Activated effector memory CD4-positive, alpha-beta T cell treated with anti-CD3 and anti-CD28 coated beads, Interleukin-2, amount 50 U/mL, for 16 hours (primary cell): ENCODE results near the gene OR5K3.
"Not testable (repeated sequence)": the region's sequence is repeated elsewhere in the genome, so short reads cannot be mapped to it uniquely, and the experiment has no call there.

Experiments used
- DNase-seq: peaks from one replicate; pipeline ENCODE4 v3.0.0-alpha.2; 2020

Gene OR5K3, protein sequence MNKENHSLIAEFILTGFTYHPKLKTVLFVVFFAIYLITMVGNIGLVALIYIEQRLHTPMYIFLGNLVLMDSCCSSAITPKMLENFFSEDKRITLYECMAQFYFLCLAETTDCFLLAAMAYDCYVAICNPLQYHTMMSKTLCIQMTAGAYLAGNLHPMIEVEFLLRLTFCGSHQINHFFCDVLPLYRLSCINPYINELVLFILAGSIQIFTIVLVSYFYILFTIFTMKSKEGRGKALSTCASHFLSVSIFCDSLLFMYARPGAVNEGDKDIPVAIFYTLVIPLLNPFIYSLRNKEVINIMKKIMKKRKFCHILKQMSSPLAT

DNA sequence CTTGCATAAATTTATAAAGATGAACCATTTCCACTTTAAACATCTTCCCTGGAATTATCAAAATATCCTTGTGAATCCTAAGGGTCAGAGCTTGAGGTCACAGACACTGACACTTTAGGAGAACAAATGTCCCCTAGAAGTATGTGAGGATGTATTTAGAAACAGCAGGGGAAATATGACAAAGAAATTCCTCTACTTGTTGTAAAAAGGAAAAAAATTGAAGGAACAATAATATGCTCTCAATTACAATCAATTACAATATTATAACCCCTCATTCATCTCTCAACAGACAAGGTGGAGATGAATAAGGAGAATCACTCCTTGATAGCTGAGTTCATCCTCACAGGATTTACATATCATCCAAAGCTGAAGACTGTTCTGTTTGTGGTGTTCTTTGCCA lies at the start of gene OR5K3:
Gene OR5K3 (plus strand): TSS at position 301 of the 400 bp plus-strand sequence. CDS start 0 bp downstream, at position 301.
- DNase-seq: no peak

DNA sequence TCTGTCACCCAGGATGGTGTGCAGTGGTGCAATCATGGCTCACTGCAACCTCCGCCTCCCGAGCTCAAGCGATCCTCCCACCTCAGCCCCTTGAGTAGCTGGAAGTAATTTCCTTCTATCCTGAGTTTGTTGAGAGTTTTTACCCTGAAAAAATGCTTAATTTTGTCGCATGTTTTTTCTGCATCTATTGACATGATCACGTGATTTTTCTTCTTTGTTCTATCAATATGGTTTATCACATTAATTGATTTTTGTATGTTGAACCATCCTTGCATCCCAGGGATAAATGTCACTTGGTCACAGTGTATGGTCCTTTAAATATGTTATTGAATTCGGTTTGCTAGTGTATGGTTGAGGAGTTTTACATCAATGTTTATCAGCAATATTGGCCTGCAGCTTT lies 48.7 kb upstream of the OR5K3 start:
- DNase-seq: no peak

DNA sequence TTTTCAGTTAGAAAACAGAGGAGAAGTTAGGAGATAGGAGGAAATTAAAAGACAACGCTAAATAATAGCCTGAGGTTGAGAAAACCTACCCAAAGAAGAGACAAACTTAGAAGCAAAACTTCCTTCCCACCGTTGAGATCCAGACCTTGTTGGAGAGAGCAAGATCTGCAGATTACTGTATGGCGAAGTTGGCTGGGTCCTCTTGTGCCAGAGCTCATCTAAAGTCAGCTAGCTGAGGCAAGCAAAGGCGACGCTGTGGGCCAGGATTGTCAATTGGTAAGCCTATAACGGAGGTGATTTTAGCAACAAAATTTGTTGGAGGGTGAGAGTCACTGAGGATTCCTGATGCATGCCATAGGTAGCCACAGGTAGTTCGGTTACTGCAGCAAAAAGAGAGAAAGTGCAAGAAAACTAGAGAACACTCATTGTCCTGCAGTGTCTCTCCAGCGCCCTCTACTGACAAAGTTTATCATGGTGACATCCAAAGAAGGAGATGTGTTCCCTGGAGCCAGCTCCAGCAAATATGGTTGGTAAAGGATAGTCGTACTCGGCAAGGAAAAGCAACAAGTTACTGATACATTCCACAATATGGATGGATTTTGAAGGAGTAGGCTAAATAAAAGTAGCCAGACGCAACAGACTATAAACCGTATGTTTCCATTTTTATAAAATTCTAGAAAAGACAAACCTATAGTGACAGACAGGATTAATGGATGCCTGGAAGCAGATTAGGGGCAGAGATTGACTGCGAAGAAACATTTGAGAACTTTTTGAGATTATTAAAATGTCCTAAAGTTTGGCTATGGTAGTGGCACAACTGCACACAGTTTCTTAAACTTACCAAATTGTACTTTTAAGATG lies 46.6 kb upstream of the OR5K3 start:
- no peak for DNase-seq

DNA sequence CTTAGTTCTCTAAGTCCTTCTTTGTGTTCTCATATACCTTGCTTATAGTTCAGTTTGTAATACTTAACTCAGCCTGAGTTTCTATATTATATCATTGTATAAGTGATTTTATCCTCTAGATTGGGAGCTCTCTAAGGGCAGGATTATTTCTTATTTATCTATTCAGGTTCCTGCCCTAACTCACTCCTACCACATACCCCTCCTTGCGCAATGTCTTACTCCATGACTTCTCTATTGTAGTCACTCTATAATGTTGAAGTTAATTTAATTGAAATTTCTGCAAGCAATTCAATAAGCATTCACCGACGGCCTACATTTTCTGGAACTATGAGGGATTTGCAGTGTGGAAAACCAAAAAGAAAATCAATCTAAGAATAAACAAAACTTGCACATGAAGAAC lies 40.4 kb upstream of the OR5K3 start:
- no peak for DNase-seq

DNA sequence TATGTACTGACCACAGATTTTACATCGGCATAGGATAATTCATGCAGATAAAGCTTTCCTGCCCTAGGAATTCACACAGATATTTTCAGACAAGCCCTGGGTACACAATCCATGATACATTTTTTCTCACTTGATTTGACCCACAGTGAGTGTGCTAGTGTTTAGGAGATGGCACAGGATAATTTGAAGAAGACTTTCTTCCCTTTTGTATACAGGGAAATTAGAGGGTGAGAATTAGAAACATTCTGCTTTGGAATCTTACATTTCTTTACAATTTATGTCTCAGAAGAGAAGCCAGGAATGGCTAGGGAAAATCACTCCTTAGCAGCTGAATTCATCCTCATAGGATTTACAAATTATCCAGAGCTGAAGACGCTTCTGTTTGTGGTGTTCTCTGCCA lies 36.9 kb upstream of the OR5K3 start, which contains the start of gene OR5K4:
Gene OR5K4 (plus strand): TSS at position 301 of the 400 bp plus-strand sequence. CDS start 0 bp downstream, at position 301.
- DNase-seq: no peak

DNA sequence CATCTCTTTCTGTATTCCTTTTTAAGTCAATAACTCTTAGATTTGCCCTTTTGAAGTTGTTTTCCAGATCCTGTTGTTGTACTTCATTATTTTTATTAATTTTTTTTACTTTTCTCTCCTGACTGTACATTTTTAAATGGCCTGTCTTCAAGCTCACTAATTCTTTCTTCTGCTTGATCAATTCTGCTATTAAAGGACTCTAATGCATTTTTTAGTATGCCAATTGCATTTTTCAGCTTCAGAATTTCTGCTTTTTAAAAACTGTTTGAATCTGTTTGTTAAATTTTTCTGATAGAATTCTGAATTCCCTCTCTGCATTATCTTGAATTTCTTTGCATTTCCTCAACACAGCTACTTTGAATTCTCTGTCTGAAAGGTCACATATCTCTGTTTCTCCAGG lies 31.2 kb upstream of the OR5K3 start:
- no peak for DNase-seq

DNA sequence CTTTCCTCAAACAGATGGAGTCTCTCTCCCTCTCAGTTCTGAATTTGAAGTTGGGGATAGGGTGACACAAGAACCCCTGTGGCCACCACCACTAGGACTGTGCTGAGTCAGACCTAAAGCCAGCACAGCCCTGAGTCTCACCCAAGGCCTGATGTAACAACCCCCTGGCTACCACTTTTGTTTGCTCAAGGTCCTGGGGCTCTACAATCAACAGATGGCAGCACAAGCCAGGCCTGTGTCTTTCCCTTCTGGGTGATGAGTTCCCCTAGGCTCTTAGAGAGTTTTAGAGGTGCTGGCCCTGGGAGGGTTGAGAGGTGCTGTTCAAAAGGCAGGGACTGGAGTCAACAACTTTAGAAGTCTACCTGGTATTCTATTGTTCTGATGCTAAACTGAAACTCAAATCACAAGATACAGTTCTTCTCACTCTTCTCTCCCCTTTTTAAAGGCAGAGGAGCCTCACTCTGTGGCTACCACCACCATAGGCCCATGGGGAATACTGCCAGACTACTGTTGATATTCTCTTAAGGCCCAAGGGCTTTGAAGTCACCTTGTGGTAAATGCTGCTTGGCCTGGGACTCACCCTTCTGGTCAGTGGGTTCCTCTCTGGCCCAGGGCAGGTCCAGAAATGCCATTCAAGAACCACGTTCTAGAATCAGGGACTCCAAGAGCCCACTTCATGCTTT lies 30.3 kb upstream of the OR5K3 start:
- no peak for DNase-seq

DNA sequence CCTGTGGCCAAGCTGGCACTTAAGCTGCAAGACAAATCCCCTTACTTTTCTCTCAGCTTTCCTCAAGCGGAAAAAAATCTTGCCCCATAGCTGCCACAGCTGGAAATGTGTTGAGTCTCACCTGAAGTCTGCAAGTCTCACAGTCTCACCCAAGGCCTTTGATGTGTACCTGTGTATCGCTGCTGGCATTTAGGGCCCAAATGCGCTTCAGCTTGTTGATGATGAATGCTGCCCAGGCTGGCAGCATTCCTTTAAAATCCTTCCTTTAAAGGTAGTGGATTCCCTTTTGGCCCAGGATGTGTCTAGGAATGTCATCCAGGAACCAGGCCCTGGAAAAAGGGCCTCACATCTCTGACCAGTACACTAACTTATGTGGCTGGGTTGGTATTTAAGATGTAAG lies 29.8 kb upstream of the OR5K3 start:
- no peak for DNase-seq

DNA sequence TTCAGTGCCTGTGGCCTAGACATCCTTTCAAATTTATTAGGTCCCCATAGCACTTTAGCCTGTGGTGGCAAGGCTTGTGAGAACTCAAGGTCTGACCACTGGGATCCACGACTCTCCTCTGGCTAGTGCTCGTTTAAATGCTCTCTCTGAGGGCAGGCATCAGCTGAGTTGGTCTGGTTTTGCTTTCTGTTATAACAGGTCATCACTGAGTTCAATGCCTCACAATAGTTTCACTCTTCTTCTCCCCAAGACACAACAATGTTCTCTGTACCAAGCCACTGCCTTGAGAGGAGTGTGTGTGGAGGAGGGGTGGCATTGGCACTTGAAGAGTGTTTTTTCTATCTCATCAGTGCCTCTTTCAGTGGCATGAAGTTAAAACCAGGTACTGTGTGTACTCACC lies 29.2 kb upstream of the OR5K3 start:
- DNase-seq: no peak

DNA sequence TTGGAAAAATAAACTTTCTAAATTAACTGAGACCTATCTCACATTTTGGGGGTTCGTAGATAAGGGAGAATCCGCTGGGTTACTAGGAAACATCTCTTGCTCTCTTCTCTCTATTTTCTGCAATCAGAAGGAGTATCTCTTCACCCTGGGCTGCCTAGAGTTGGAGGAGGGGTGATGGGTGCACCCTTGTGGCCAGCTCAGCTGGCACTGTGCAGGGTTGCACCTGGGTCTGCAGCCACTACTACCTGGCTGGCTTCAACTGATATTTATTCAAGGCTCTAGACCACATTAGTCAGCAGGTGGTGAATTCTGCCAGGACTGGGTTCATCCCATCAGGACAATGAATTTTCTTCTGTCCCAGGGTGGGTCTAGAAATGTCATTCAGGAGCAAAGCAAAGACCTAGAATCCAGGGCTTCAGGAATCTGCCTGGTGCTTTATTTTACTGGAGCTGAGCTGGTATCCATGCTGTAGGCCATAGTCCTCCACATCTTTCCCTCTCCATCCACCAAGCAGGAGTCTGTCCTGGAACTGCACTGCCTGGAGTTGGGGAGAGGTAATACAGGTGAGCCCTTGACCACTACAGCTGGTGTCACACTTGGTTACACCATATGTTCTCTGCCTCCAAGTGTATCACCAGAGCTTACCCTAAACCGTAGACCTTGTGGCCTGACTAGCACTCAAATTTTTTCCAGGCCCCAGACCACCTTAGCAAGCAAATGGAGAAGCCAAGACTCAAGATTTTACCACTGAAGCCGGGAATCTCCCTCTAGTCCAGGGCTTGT lies 22.8 kb upstream of the OR5K3 start:
- DNase-seq: no peak

DNA sequence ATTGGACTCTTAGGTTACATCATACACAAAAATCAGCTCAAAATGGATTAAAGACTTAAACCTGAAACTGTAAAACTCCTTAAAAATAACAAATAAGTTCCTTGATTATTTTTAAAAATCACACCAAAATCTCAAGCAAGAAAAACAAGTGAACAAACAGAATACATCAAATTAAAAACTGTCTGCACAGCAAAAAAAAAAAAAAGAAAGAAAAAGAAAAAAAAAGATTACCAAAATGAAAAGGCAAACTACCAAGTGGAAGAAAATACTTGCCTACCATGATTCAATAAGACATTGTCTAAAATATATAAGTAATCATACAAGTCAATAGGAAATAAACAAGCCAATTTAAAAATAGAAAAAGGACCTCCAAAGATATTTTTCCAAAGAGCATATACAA lies 19.3 kb upstream of the OR5K3 start:
- DNase-seq: no peak

DNA sequence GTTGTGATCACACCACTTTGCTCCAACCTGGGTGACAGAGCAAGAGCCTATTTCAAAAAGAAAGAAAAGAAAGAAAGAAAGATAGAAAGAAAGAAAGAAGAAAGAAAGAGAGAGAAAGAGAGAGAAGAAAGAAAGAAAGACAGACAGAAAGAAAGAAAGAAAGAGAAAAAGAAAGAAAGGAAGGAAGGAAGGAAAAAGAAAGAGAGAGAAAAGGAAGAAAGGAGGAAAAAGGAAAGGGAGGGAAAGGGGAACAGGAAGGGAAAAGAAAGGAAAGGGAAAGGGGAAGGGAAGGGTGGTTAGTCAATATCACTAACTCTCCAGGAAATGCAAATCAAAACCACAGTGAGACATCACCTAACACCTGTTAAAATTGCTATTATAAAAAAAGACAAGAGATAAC lies 18.6 kb upstream of the OR5K3 start:
- DNase-seq: no peak

DNA sequence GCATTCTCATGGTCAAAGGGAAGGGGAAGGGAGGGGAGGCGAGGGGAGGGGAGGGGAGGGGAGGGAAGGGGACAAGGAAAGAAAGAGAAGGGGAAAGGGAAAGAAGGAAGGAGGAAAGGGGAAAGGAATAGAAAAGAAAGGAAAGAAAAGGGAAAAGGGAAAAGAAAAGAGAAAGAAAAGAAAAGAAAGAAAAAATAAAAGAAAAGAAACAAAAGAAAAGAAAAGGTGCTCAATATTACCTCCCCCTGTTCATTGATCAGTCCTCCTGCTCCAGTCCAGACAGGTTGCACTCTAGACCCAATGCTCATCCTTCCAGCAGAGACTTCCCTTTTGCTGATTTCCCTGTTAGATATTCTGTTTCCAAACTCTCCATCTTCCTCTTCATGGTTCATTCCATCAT lies 18.0 kb upstream of the OR5K3 start:
- DNase-seq: no peak

DNA sequence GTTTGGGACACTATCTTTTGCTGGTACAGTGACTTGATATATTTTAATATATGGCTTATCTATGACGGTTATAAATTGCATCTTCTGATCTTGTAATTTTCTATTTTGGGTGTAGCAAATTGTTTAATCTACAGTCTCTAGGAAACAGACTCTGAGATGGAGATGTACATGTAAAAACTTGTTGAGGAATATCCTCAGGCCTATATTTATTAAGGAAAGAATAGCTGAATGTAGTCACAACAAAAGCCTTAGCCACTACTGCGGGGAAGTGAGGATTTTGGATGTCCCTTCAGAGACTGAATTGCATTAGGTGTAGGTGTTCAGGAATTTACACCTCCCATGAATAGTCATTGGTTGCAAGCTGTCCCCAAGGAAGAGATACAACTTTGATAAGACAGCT lies 13.8 kb upstream of the OR5K3 start:
- DNase-seq: no peak

DNA sequence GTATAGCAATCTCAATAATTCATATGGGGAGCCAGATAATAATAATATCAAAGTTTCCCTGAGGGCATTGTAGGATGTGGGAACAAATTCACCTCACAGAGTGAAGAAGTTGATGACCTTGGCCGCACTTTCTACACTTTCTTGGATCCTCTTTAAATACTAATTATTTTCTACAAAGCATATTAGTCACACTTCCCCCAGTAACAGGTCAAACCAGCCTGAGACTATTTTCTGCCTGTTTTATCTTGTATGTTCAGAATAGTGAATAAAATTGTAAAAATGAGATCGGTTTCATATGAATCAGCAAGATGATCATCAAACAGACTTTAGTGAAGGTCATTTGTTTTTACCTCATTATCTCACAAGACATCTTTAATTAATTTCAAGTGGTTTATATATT lies 2.3 kb upstream of the OR5K3 start:
- DNase-seq: no peak

DNA sequence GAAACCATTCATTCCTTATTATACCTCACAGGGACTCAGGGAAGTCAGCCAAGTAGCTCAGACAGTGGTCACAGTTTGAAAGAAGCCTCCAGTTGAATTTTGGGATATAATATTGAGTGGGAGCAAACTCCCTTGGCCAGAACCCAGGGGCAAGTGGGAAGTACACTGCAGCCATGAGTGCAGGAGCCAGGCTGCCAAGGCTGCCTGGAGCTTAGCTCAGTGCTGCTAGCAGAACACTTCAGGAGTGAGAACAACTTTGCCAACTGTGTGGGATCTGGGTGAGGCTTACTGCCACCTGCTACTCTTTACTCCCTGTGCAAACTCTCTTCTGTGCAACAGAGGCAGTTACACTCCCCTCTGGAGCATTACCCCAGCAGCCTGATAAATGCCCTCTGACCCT lies 4.6 kb downstream of the OR5K3 start:
- DNase-seq: no peak

DNA sequence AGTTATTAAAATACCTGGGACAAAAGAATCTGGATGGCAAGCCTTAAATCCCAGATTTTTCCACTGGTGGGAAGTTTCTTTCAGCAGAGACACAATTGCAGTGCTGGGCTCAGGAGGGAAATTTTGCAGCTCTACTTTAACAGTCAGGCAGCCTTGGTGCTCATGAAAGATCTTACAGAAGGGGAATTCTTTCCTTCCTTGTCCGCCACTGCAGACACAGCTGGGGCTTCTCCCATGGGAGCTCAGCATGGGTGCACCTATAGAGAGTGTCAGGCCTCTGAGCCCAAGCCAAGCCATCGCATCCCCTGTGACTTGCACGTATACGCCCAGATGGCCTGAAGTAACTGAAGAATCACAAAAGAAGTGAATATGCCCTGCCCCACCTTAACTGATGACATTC lies 6.0 kb downstream of the OR5K3 start:
- not testable (repeated sequence) for DNase-seq

DNA sequence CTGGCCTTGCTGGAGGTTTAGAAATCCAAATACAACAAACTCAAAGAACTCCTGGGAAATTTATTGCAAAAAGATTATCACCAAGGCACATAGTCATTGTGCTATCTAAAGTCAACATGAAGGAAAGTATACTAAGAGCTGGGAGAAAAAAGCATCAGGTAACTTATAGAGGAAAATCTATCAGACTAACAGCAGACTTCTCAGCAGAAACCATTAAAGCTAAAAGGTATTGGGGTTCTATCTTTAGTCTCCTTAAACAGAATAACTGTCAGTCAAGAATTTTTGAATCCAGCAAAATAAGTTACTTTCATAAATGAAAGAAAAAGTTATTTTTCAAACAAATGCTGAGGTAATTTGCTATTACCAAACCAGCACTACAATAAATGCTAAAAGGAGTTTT lies 8.0 kb downstream of the OR5K3 start:
- no peak for DNase-seq

DNA sequence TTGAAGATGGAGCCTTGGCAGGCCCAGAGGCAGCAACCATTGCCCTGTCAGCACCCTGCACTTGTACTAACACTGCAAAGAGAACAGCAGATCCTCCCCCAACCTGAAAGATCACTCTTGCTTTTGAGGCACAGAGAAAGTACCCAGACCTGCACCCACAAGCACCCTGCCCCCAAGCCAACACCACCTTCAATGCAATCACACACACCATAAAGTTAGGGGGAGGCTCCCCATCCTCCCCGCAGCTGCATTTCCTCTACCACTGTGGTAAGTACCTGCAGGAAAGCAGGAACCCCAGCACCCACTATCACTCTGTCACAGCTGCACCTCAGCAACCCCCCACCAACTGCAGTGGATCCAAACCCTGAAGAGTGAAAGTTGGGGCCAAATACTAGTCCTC lies 12.0 kb downstream of the OR5K3 start:
- DNase-seq: no peak

DNA sequence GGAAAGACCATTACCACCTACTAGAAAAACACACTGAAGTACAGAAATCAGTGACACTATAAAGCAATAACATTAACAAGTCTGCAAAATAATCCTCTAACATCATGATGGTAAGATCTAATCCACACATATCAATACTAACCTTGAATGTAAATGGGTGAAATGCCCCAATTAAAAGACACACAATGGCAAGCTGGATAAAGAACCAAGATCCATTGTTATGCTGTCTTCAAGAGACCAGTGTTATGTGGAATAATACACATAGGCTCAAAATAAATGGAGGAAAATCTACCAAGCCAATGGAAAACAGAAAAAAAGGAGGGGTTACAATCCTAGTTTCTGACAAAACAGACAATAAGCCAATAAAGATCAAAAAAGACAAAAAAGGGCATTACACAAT lies 13.5 kb downstream of the OR5K3 start:
- DNase-seq: no peak

DNA sequence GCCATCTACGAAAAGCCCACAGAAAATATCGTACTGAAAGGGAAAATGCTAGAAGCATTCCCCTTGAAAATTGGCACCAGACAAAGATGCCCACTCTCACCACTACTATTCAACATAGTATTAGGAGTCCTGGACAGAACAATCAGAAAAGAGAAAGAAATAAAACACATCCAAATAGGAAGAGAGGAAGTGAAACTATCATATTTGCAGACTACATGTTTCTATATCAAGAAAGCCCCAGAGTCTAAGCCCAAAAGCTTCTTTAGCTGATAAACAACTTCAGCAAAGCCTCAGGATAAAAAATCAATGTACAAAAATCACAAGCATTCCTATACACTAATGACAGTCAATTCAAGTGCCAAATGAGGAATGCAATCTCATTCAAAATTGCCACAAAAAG lies 15.6 kb downstream of the OR5K3 start:
- no peak for DNase-seq

DNA sequence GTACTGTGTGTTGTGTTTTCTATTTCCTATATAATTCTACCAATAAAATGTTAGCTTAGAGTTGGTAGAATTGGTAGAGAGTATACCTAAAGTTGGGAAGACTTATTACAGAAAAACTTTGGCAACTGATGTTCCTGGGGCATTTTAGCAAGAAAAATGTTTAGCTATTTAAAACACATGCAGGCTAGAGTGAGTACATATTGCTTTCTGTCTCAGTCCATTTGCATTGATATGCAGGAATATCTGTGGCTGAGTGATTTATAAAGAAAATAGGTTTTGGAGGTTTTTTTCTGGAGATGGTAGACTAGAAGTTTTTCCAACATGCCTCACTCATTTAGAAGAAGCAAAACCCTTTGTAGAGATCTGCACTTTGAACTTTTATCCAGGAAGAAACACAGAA lies 42.1 kb downstream of the OR5K3 start:
- no peak for DNase-seq

DNA sequence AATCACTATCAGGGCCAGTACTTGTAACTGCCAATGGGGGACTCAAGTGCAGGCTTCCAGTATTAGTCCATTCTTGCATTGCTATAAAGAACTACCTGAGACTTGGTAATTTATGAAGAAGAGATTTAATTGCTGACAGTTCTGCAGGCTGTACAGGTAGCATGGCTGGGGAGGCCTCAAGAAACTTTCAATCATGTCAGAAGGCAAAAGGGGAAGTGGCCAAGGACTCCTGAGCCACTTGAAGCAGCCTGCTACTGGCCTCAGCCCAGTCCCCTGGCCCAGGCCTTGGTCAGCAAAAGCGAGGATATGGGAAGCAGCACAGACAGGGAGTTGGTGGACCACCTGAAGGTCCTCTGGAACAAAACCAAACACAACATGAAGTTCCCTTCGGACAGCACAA lies 43.3 kb downstream of the OR5K3 start:
- no peak for DNase-seq
